IMR-90 (cell line): ENCODE data around the gene PPFIA2. TPM values are rescaled to one million over a fixed set of nuclear protein-coding genes. Genes with fewer than 3 reads are reported as not detected.

Experiments used
- ATAC-seq: fragments of 200-7000 bp; cut with Tn5 transposase; 2 replicates; pipeline ENCODE4 v1.9.1; 2020; ENCODE audit warnings: low read depth, mild to moderate bottlenecking, moderate library complexity
- BruUV-seq: library from RNA; stranded (reverse); fragments of 400-500 nt; replicated peaks from 2 replicates; lab custom pipeline; 2021; lab: Mats Ljungman, UMichigan
- CTCF ChIA-PET: fragments of 300-600 bp; formaldehyde crosslinking; extraction: SDS; loops from one replicate; lab custom pipeline; 2021; ENCODE audit warnings: antibody characterized with exemption; lab: Yijun Ruan, JAX
- POLR2A ChIA-PET: fragments of 300-600 bp; sonication (Branson Sonifier 250); formaldehyde crosslinking; loops from one replicate; lab custom pipeline; 2022; ENCODE audit warnings: antibody characterized with exemption; ENCODE audit not compliant: unreplicated experiment; lab: Charles Lee
- DNase-seq: peaks from one replicate; pipeline ENCODE4 v3.0.0; 2013
- H2AFZ ChIP-seq: replicated peaks from 2 replicates; pipeline ENCODE3; 2013; ENCODE audit warnings: low read length, mild to moderate bottlenecking; ENCODE audit not compliant: poor library complexity
- H2AK5ac ChIP-seq: 2 replicates; pipeline ENCODE4 v1.6.1; 2013; ENCODE audit warnings: low read depth, low read length, inconsistent platforms
- H2AK9ac ChIP-seq: replicated peaks from 2 replicates; pipeline ENCODE3; 2013; ENCODE audit warnings: mild to moderate bottlenecking, low read depth, low read length, moderate library complexity; ENCODE audit not compliant: poor library complexity
- H2BK120ac ChIP-seq: 2 replicates; pipeline ENCODE4 v1.6.1; 2013; ENCODE audit warnings: low read depth, low read length, inconsistent platforms
- H2BK15ac ChIP-seq: 3 replicates; pipeline ENCODE4 v1.6.1; 2013; ENCODE audit warnings: low read depth, low read length, inconsistent platforms
- H2BK20ac ChIP-seq: 2 replicates; pipeline ENCODE4 v1.6.1; 2013; ENCODE audit warnings: low read depth, mild to moderate bottlenecking, inconsistent platforms, low read length, moderate library complexity
- H2BK5ac ChIP-seq: 2 replicates; pipeline ENCODE4 v1.6.1; 2013; ENCODE audit warnings: mild to moderate bottlenecking, low read depth, low read length, inconsistent platforms; ENCODE audit not compliant: poor library complexity, severe bottlenecking
- H3K14ac ChIP-seq: replicated peaks from 2 replicates; pipeline ENCODE4 v1.6.1; 2013; ENCODE audit warnings: low read depth, low read length, inconsistent platforms
- H3K18ac ChIP-seq: 2 replicates; pipeline ENCODE4 v1.6.1; 2013; ENCODE audit warnings: low read depth, low read length, control low read depth
- H3K23ac ChIP-seq: 2 replicates; pipeline ENCODE4 v1.6.1; 2013; ENCODE audit warnings: low read depth, low read length, inconsistent platforms
- H3K27ac ChIP-seq: 2 replicates; pipeline ENCODE4 v1.5.1; 2013; ENCODE audit warnings: mild to moderate bottlenecking, control low read depth, low read length; ENCODE audit not compliant: insufficient read depth
- H3K27me3 ChIP-seq: 2 replicates; pipeline ENCODE4 v1.6.1; 2013; ENCODE audit warnings: low read length; ENCODE audit not compliant: control insufficient read depth, insufficient read depth
- H3K36me3 ChIP-seq: 2 replicates; pipeline ENCODE4 v1.6.1; 2013; ENCODE audit warnings: low read length, mixed read lengths; ENCODE audit not compliant: control insufficient read depth, insufficient read depth
- H3K4ac ChIP-seq: 2 replicates; pipeline ENCODE4 v1.6.1; 2013; ENCODE audit warnings: low read depth, low read length, inconsistent platforms
- H3K4me1 ChIP-seq: 2 replicates; pipeline ENCODE4 v1.6.1; 2013; ENCODE audit warnings: low read length, mixed read lengths; ENCODE audit not compliant: control insufficient read depth, insufficient read depth
- H3K4me2 ChIP-seq: 2 replicates; pipeline ENCODE4 v1.6.1; 2013; ENCODE audit warnings: low read depth, mild to moderate bottlenecking, control low read depth, low read length, moderate library complexity
- H3K4me3 ChIP-seq: 2 replicates; pipeline ENCODE4 v1.5.1; 2013; ENCODE audit warnings: low read depth, mild to moderate bottlenecking, control low read depth, low read length, moderate library complexity; ENCODE audit not compliant: insufficient read depth
- H3K56ac ChIP-seq: 2 replicates; pipeline ENCODE4 v1.6.1; 2013; ENCODE audit warnings: low read length, inconsistent platforms; ENCODE audit not compliant: insufficient read depth; ENCODE audit errors: extremely low read depth
- H3K79me1 ChIP-seq, 2 experiments: 2 replicates each; pipeline ENCODE4 v1.6.1; 2013; ENCODE audit warnings: low read length in 2 of 2, inconsistent platforms in 1 of 2, low read depth in 1 of 2
- H3K9ac ChIP-seq: 2 replicates; pipeline ENCODE4 v1.6.1; 2013; ENCODE audit warnings: low read depth, low read length, control low read depth
- H3K9me1 ChIP-seq: 2 replicates; pipeline ENCODE4 v1.6.1; 2013; ENCODE audit warnings: low read length, inconsistent platforms; ENCODE audit not compliant: insufficient read depth
- H3K9me3 ChIP-seq: 2 replicates; pipeline ENCODE4 v1.6.1; 2013; ENCODE audit warnings: low read length; ENCODE audit not compliant: control insufficient read depth, insufficient read depth
- H4K20me1 ChIP-seq: 2 replicates; pipeline ENCODE4 v1.6.1; 2013; ENCODE audit warnings: low read length, inconsistent platforms; ENCODE audit not compliant: insufficient read depth
- H4K5ac ChIP-seq: 2 replicates; pipeline ENCODE4 v1.6.1; 2013; ENCODE audit warnings: mild to moderate bottlenecking, low read depth, low read length, control low read depth
- H4K8ac ChIP-seq, 2 experiments: 2 replicates each; pipeline ENCODE4 v1.6.1; 2013; ENCODE audit warnings: low read depth in 2 of 2, low read length in 2 of 2, control low read depth in 1 of 2, inconsistent platforms in 1 of 2
- H4K91ac ChIP-seq: 2 replicates; pipeline ENCODE4 v1.6.1; 2013; ENCODE audit warnings: low read depth, low read length, inconsistent platforms; ENCODE audit not compliant: insufficient read depth
- CHD1 ChIP-seq: IDR thresholded peaks from 2 replicates; pipeline ENCODE4 v1.6.1; 2012; ENCODE audit warnings: low read depth, low read length, improper control_type of control experiment
- MAZ ChIP-seq: IDR thresholded peaks from 2 replicates; pipeline ENCODE4 v1.6.1; 2012; ENCODE audit warnings: low read depth, mild to moderate bottlenecking, low read length, improper control_type of control experiment, moderate library complexity, borderline replicate concordance
- WGBS, 2 experiments: methylation state at CpG; one replicate each; pipeline versions ENCODE4 v1.1.5 to v1.1.7; 2013; ENCODE audit warnings: missing lambda C conversion rate in 2 of 2; ENCODE audit not compliant: insufficient read length in 1 of 2; ENCODE audit errors: extremely low coverage in 2 of 2; 5-methylcytosine and 5-hydroxymethylcytosine counted together
- dilution Hi-C: fragments of 300-500 bp; cut with HindIII; formaldehyde crosslinking; loops from one replicate; pipeline ENCODE4 v1.14.3; 2018; ENCODE audit warnings: low sequenced_read_pairs; ENCODE audit not compliant: unreplicated experiment
- in situ Hi-C: fragments of 300-500 bp; cut with MboI; formaldehyde crosslinking; loops from 3 replicates; pipeline ENCODE4 v1.14.3; 2019; ENCODE audit warnings: low sequenced_read_pairs, inconsistent platforms, mixed read lengths
- intact Hi-C: fragments of 100-400 bp; cut with micrococcal nuclease; formaldehyde crosslinking; loops from 2 replicates; pipeline ENCODE4 v1.10.0; 2022
- polyA plus RNA-seq, 3 experiments: library from polyadenylated mRNA; depleted of rRNA; stranded (reverse); fragments of >200 nt; gene quantifications; 2 replicates each; pipeline ENCODE4 v1.2.3, GENCODE V29; 2012; ENCODE audit warnings: low replicate concordance in 1 of 3
- total RNA-seq: library from RNA; depleted of rRNA; stranded (reverse); fragments of >200 nt; gene quantifications from 2 replicates; pipeline ENCODE4 v1.2.3, GENCODE V29; 2012

Gene PPFIA2
- total and polyA plus RNA-seq, 2 of the 4 experiments (the other 2 are of a cell fraction), result 0.29 to 1.3 TPM

DNA sequence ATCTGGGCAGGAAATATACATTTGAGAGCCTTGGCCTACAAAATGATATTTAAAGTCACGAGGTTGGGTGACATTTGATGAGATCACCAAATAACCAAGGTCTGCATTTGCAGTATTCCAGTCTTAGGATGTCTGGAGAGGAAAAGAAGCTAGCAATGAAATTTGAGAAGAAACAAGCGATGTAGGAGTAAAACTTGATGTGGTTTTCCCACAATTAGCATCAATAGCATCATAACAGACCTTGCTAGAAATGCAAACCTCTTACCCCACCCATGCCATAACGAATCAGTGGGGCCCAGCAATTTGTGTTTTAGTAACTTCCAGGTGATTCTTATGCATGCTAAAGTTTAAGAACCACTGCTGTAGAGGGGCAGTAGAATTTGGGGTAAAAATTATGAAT is 219.9 kb downstream of the PPFIA2 start:
- ATAC-seq (no peak), DNase-seq (no peak)
- no peak overlapping the region for H3K18ac ChIP-seq
- no peak overlapping the region for H2BK15ac ChIP-seq
- no peak overlapping the region for H3K9ac ChIP-seq
- no peak overlapping the region for H2AK9ac ChIP-seq
- H3K27ac ChIP-seq, result no peak overlapping the region
- 33% methylated on average over 1 of the region's 3 CpGs; no CpG with 5 or more reads in 1 of the 2 experiments for WGBS, 2 experiments
- no peak overlapping the region for H4K5ac ChIP-seq
- dilution Hi-C loops, result no loop called here
- no peaks in the 10 kb centered on the region for H4K20me1 ChIP-seq
- ChIA-PET CTCF (no interaction called here), POLR2A (no interaction called here)
- H3K36me3 ChIP-seq, result no peaks in the 10 kb centered on the region
- H2BK120ac ChIP-seq, result no peak overlapping the region
- no peak overlapping the region for H4K91ac ChIP-seq
- H4K8ac ChIP-seq, result no peak overlapping the region
- no peaks in the 10 kb centered on the region for H3K79me1 ChIP-seq
- no peak overlapping the region for H3K56ac ChIP-seq
- no peak overlapping the region for H2AFZ ChIP-seq
- BruUV-seq, result no TSS peak
- no peaks in the 10 kb centered on the region for H3K9me3 ChIP-seq
- TF ChIP-seq CHD1, result no peak
- no peak for TF ChIP-seq MAZ
- H2BK5ac ChIP-seq, result no peak overlapping the region
- in situ Hi-C loops, result no loop called here
- H3K4me1 ChIP-seq, result no peaks in the 10 kb centered on the region
- H3K23ac ChIP-seq, result no peak overlapping the region
- no peak overlapping the region for H3K4me2 ChIP-seq
- no peak overlapping the region for H3K4me3 ChIP-seq
- no peak overlapping the region for H3K14ac ChIP-seq
- H2AK5ac ChIP-seq, result no peak overlapping the region
- no peaks in the 10 kb centered on the region for H3K9me1 ChIP-seq
- no peak overlapping the region for H2BK20ac ChIP-seq
- no peak overlapping the region for H3K4ac ChIP-seq
- no peaks in the 10 kb centered on the region for H3K27me3 ChIP-seq
- intact Hi-C loops, result no loop called here
